ENCODE data around the gene LIX1L. TPM values are rescaled to one million over a fixed set of nuclear protein-coding genes. Genes with fewer than 3 reads are reported as not detected.

LIX1L gene
- total RNA-seq (2012; rRNA removed) = 22.6 and 23.2 TPM in 2 replicates

DNA sequence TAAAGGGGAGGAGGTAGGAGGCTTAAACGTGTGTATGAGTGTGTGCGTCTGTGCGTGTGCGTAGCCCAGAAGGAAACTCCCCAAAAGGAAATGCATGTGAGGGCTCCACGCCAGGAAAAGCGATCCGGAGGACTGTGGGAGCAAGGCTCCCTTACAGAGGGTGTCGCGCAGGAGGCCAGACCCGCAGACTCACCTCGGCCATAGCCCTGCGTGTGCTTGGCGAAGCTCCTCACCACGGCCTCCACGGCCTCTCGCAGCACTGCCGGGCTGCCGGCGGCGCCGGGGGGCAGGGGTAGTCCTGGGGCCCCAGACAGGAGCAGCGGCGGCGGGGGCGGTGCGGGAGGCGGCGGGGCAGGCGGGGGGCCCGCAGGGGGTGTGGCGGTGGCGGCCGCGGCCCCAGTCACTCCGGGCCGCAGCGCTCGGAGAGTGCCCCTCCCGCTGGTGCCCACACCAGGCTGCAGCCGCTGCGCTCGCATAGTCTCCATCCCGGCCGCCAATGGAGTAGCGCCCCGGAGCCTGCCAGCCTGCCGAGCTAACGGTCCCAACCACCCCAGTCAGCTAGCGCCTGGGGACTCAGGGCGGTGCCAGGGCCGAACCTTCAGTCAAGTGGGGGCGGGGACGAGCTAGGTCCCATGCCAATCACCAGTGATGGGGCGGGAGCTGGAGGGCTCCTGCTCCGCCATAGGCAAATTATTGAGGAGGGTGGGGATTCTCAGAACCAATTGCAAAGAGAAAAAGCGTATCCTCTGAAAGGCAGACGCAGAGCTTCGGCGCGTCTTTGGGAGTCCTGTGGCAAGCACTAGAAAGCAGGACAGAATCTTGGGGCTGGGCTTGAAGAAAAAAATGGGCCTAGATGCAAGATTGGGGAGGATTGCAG is at the start of gene LIX1L:
TSS of gene LIX1L (minus strand) at position 575 of the 877 bp plus-strand sequence. CDS start at position 485, 90 bp downstream.
- H3K4me1 ChIP-seq (ENCODE audit: control insufficient read depth, insufficient read depth, low read length) = peaks cover 50% of the 10 kb centered on the region
- no peaks in the 10 kb centered on the region for H3K9me3 ChIP-seq (replicated peaks; ENCODE audit: low read length)
- no peaks in the 10 kb centered on the region for H3K27me3 ChIP-seq (ENCODE audit: control insufficient read depth, insufficient read depth, low read length)
- peak within 1 kb of the TSS; percentile 83 for H3K4me3 ChIP-seq (ENCODE audit: low read length)
- no peaks in the 10 kb centered on the region for H3K36me3 ChIP-seq (ENCODE audit: insufficient read depth, low read length)
- peak within 1 kb of the TSS; percentile 91 for H3K9ac ChIP-seq (ENCODE audit: low read depth, low read length)
- peak within 1 kb of the TSS; percentile 97 for H3K4me2 ChIP-seq (ENCODE audit: low read length)

DNA sequence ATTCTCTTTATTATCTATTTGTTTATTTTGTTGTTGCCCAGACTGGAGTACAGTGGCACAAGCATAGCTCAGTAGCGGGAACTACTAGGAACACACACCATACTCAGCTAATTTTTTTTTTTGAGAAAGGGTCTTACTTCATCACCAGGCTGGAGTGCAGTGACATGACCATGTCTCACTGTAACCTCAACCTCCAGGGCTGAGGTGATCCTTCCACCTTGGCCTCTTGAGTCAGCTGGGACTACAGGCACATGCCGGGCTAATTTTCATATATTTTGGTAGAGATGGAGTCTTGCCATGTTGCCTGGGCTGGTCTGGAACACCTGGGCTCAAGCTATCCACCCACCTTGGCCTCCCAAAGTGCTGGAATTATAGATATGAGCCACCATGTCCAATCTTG is 43.9 kb upstream of the LIX1L start:
- no peak overlapping the region for H3K4me2 ChIP-seq (ENCODE audit: low read length)
- H3K9ac ChIP-seq (ENCODE audit: low read depth, low read length) = no peak overlapping the region
- peaks cover 29% of the 10 kb centered on the region for H3K4me1 ChIP-seq (ENCODE audit: control insufficient read depth, insufficient read depth, low read length)
- no peak overlapping the region for H3K4me3 ChIP-seq (ENCODE audit: low read length)
- no peaks in the 10 kb centered on the region for H3K27me3 ChIP-seq (ENCODE audit: control insufficient read depth, insufficient read depth, low read length)
- H3K36me3 ChIP-seq (ENCODE audit: insufficient read depth, low read length) = no peaks in the 10 kb centered on the region
- no peaks in the 10 kb centered on the region for H3K9me3 ChIP-seq (replicated peaks; ENCODE audit: low read length)

DNA sequence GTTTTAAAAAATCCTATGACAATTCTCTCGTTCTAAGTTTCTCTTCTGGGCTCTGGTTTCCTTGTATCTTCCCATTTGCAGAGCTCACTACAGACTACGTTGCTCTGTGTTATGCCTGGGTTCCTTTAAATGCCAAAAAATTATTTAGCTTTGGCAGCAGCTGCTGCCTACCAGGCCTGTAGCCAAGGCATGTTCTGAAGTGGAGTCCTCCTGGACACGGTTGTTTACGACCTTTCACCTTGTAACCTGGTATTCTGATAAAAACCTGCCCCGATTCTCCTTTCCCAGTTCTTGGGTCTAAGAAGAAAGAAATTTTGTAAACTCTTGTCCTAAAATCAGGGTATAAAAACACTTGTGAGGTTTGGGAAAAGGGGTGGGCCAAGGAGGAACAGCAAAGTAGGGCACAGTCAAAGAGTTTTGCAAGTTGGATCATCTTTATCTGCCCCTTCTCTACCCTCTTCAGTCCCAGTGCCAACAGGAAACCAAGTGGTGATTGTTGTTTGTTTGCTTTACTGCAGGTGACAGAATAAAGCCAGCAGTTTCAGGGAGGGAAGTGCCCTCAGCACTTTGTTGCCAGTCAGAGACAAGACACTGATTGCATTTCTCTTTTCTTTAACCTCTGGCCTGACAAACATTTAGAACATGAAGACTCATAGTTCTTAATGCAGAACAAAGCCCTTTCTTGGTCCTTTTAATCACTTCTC is 41.7 kb upstream of the LIX1L start:
- no peak overlapping the region for H3K4me2 ChIP-seq (ENCODE audit: low read length)
- H3K9ac ChIP-seq (ENCODE audit: low read depth, low read length) = no peak overlapping the region
- H3K4me3 ChIP-seq (ENCODE audit: low read length) = no peak overlapping the region
- peaks cover 5% of the 10 kb centered on the region for H3K36me3 ChIP-seq (ENCODE audit: insufficient read depth, low read length)
- no peaks in the 10 kb centered on the region for H3K9me3 ChIP-seq (replicated peaks; ENCODE audit: low read length)
- H3K27me3 ChIP-seq (ENCODE audit: control insufficient read depth, insufficient read depth, low read length) = no peaks in the 10 kb centered on the region
- peaks cover 30% of the 10 kb centered on the region for H3K4me1 ChIP-seq (ENCODE audit: control insufficient read depth, insufficient read depth, low read length)

DNA sequence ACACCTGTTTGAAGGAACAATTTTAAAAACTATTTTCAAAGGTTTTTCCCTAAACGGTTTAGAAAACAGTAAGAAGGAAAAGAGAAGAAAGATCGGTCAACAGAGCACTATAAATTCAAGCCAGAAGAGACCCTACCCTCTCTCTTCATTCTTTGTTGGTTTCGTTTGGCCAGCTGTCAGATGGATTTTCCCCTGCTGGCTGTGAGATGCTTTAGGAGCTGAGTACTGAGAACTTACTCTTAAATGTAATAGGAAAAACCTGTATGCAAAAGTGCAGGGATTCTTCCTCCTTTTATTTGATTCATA is 39.9 kb upstream of the LIX1L start:
- no peak overlapping the region for H3K9ac ChIP-seq (ENCODE audit: low read depth, low read length)
- no peaks in the 10 kb centered on the region for H3K9me3 ChIP-seq (replicated peaks; ENCODE audit: low read length)
- peak overlapping the region; percentile 97 for H3K4me3 ChIP-seq (ENCODE audit: low read length)
- no peaks in the 10 kb centered on the region for H3K27me3 ChIP-seq (ENCODE audit: control insufficient read depth, insufficient read depth, low read length)
- H3K4me2 ChIP-seq (ENCODE audit: low read length) = peak overlapping the region; percentile 92
- peaks cover 44% of the 10 kb centered on the region for H3K4me1 ChIP-seq (ENCODE audit: control insufficient read depth, insufficient read depth, low read length)
- peaks cover 22% of the 10 kb centered on the region for H3K36me3 ChIP-seq (ENCODE audit: insufficient read depth, low read length)

DNA sequence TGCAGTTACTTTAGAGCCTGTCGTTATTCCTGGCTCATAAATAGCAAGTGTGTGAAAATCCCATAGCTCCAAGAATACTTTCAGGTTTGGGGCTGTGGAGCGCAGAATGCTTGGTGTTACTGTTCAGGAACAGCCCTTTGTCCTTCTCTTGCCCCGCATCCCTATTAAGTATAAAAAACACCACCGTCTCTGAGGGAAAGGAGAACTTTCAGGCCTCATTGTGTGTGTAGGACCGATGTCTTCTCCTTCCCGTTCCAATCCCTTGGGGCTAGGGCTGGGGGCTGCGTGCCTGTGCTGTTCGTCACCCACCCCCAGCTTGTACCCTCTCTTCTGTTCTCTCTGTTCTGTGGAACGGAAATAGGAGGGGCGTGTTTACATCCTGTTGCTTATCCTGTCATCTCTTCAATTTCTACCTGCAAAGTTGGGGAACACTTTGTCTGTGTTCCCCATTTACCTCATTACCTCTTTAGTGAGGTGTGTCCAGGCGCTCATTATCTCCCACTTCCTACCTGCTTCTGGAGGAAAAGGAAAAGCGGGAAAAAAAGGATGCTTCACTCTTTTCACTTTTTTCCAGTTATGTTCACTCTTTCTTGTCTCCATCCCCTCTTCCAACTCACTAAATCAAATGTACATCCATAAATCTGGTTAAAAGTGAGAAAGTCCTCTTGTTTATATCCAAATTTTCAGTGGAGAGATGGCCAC is 39.4 kb upstream of the LIX1L start:
- Histone ChIP-seq H3K4me1 (ENCODE audit: control insufficient read depth, insufficient read depth, low read length) (peaks cover 47% of the 10 kb centered on the region), H3K9ac (ENCODE audit: low read depth, low read length) (peak overlapping the region; percentile 82)

DNA sequence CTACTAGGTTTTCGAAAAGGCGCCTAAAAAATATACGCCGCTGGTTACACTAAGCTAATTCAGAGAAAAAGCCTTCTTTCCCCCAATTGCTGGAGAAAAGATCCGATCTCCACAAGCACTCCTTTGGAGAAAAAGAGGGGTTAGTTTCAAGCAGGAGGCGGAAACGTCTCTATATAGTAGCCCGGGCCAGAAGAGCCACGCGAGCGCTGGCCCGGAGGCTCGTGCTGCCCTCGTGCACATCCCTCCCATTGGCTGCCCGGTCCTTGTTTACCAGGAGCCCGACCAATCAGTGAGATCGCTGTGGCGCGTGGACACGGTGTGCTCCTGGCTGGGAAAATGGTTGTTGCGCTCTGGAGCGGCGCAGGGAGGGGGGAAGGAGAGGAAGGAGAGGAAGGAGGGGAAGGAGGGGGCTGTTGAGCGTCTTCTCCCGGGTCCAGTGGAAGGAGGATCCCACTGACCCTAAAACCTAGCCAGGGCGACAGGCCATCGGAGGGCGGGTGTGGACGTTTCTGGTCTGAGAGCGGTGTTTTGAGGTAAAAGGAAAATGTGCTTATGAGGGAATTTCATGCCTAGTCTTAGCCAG is 38.7 kb upstream of the LIX1L start, which contains the start of gene TXNIP:
TSS of gene TXNIP (minus strand) at position 147 of the 583 bp plus-strand sequence. CDS start 313 bp downstream, outside the sequence.
- no peaks in the 10 kb centered on the region for H3K9me3 ChIP-seq (replicated peaks; ENCODE audit: low read length)
- H3K36me3 ChIP-seq (ENCODE audit: insufficient read depth, low read length) = peaks cover 31% of the 10 kb centered on the region
- peak within 1 kb of the TSS; percentile 92 for H3K4me2 ChIP-seq (ENCODE audit: low read length)
- peak within 1 kb of the TSS; percentile 97 for H3K4me3 ChIP-seq (ENCODE audit: low read length)
- no peaks in the 10 kb centered on the region for H3K27me3 ChIP-seq (ENCODE audit: control insufficient read depth, insufficient read depth, low read length)
- peak within 1 kb of the TSS; percentile 92 for H3K9ac ChIP-seq (ENCODE audit: low read depth, low read length)
- peaks cover 47% of the 10 kb centered on the region for H3K4me1 ChIP-seq (ENCODE audit: control insufficient read depth, insufficient read depth, low read length)

More for the DNA sequence above, 39.4 kb upstream of the LIX1L start:
- peaks cover 27% of the 10 kb centered on the region for H3K36me3 ChIP-seq (ENCODE audit: insufficient read depth, low read length)
- H3K4me2 ChIP-seq (ENCODE audit: low read length) = peak overlapping the region; percentile 92
- peak overlapping the region; percentile 97 for H3K4me3 ChIP-seq (ENCODE audit: low read length)
- no peaks in the 10 kb centered on the region for H3K27me3 ChIP-seq (ENCODE audit: control insufficient read depth, insufficient read depth, low read length)
- H3K9me3 ChIP-seq (replicated peaks; ENCODE audit: low read length) = no peaks in the 10 kb centered on the region

DNA sequence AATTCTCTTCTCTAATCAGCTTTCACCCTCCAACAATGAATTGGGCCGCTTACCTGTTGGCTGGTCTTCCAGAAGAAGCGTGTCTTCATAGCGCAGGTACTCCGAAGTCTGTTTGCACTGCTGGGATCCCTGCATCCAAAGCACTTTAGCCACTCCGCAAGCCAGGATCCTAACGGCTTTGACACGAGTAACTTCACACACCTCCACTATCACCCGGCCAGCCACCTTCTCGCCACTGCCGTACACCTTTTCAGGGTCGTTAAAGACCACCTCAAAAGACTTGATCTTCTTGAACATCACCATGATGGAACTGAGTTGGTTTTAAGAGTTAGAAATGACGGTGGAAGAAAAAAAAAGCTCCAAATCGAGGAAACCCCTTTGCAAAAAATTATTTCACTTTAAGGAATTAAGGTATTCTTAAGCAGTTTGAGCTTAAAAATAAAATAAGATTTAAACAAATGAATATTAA is 38.2 kb upstream of the LIX1L start:
- no peaks in the 10 kb centered on the region for H3K27me3 ChIP-seq (ENCODE audit: control insufficient read depth, insufficient read depth, low read length)
- H3K4me1 ChIP-seq (ENCODE audit: control insufficient read depth, insufficient read depth, low read length) = peaks cover 43% of the 10 kb centered on the region
- H3K9ac ChIP-seq (ENCODE audit: low read depth, low read length) = peak overlapping the region; percentile 92
- peak overlapping the region; percentile 92 for H3K4me2 ChIP-seq (ENCODE audit: low read length)
- no peaks in the 10 kb centered on the region for H3K9me3 ChIP-seq (replicated peaks; ENCODE audit: low read length)
- H3K36me3 ChIP-seq (ENCODE audit: insufficient read depth, low read length) = peaks cover 31% of the 10 kb centered on the region
- peak overlapping the region; percentile 97 for H3K4me3 ChIP-seq (ENCODE audit: low read length)

DNA sequence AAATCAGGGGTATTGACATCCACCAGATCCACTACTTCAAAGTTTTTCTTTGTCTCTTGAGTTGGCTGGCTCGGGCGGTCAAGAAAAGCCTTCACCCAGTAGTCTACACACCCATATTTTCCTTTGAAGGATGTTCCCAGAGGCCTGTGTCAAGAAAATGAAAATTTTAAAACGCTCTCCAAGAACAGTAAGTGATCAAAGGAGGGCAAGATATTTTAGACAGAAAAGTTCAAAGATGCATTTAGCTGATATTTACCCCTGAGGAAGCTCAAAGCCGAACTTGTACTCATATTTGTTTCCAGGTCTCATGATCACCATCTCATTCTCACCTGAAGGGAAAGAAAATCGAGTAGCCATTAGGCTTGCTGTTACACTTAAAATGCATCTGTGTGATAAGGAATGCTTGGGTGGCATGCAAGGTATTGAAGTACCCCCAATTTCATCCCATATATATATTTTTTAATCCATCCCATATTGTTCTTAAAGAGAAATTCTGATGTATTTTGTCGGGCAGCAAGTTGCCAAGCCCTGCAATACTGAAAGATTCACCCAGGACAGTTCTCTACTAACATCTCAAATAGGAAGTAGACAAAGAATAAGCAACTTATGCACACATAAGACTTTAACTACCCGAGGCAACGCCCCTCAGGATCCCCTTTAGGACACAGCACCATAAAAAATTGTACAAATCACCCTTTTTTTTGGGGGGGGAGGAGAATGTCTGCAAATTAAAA is 37.5 kb upstream of the LIX1L start:
- Histone ChIP-seq H3K9ac (ENCODE audit: low read depth, low read length) (peak overlapping the region; percentile 92), H3K9me3 (replicated peaks; ENCODE audit: low read length) (no peaks in the 10 kb centered on the region), H3K4me1 (ENCODE audit: control insufficient read depth, insufficient read depth, low read length) (peaks cover 43% of the 10 kb centered on the region)

DNA sequence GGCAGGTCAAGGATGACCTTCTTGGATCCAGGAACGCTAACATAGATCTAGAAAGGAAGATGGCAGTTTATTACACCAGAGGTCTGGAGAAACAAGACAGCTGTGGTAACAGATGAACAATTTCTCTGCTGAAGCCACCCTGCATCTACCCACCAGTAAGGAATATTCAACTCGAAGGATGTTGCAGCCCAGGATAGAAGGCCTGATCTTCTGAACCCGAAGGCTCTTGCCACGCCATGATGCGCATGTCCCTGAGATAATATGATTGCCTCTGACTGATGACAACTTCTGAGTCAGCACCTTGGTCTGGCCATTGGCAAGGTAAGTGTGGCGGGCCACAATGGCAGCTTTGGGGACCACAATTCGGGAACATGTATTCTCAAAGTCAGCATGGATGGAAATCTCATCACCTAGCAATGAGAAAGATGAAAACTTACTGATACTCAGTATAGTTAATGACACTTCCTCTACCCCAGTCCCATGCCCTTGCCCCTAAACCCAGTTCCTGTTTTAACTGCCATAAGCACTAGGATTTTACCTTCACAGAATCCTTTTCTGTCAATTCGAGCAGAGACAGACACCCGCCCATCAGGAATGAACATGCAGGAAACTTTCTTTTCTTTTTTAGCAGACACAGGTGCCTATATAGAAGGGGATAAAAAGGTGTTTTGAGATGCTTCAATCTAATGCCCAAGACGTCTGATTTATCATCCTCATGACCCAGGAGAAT is 36.7 kb upstream of the LIX1L start:
- no peaks in the 10 kb centered on the region for H3K27me3 ChIP-seq (ENCODE audit: control insufficient read depth, insufficient read depth, low read length)
- H3K4me3 ChIP-seq (ENCODE audit: low read length) = peak overlapping the region; percentile 97
- H3K9ac ChIP-seq (ENCODE audit: low read depth, low read length) = peak overlapping the region; percentile 92
- no peaks in the 10 kb centered on the region for H3K9me3 ChIP-seq (replicated peaks; ENCODE audit: low read length)
- H3K4me1 ChIP-seq (ENCODE audit: control insufficient read depth, insufficient read depth, low read length) = peaks cover 40% of the 10 kb centered on the region
- peaks cover 31% of the 10 kb centered on the region for H3K36me3 ChIP-seq (ENCODE audit: insufficient read depth, low read length)
- peak overlapping the region; percentile 92 for H3K4me2 ChIP-seq (ENCODE audit: low read length)

More for the DNA sequence above, 37.5 kb upstream of the LIX1L start:
- H3K4me3 ChIP-seq (ENCODE audit: low read length) = peak overlapping the region; percentile 97
- no peaks in the 10 kb centered on the region for H3K27me3 ChIP-seq (ENCODE audit: control insufficient read depth, insufficient read depth, low read length)
- H3K36me3 ChIP-seq (ENCODE audit: insufficient read depth, low read length) = peaks cover 31% of the 10 kb centered on the region
- H3K4me2 ChIP-seq (ENCODE audit: low read length) = peak overlapping the region; percentile 92
